DOHH2 (cell line): ENCODE measurements around the gene TGM2.

Experiments
- H3F3A ChIP-seq: fragments of 200-600 bp; sonication (generic), shearing (Covaris generic); 2 replicates; pipeline ENCODE4 v1.6.0; 2016; ENCODE audit warnings: antibody characterized with exemption, mild to moderate bottlenecking; ENCODE audit not compliant: control insufficient read depth, insufficient read depth
- H3K27ac ChIP-seq: fragments of 200-600 bp; sonication (generic); 2 replicates; pipeline ENCODE4 v1.5.1; 2014; ENCODE audit warnings: low read depth, mild to moderate bottlenecking, low read length, moderate library complexity
- H3K27me3 ChIP-seq: fragments of 200-600 bp; sonication (generic); 2 replicates; pipeline ENCODE4 v1.6.1; 2014; ENCODE audit warnings: mild to moderate bottlenecking, low read length, mixed read lengths; ENCODE audit not compliant: control insufficient read depth
- H3K36me3 ChIP-seq: fragments of 200-600 bp; sonication (generic); 2 replicates; pipeline ENCODE4 v1.6.1; 2014; ENCODE audit warnings: mild to moderate bottlenecking, low read length, moderate library complexity, mixed read lengths; ENCODE audit not compliant: control insufficient read depth
- H3K4me1 ChIP-seq: fragments of 200-600 bp; sonication (generic); 2 replicates; pipeline ENCODE4 v1.6.1; 2014; ENCODE audit warnings: mild to moderate bottlenecking, low read length, mixed read lengths; ENCODE audit not compliant: control insufficient read depth
- H3K4me2 ChIP-seq: fragments of 200-600 bp; sonication (generic); 2 replicates; pipeline ENCODE4 v1.6.0; 2014; ENCODE audit warnings: mild to moderate bottlenecking, low read length, moderate library complexity
- H3K4me3 ChIP-seq: fragments of 200-600 bp; sonication (generic); 2 replicates; pipeline ENCODE4 v1.5.1; 2014; ENCODE audit warnings: mild to moderate bottlenecking, low read length, mixed read lengths
- H3K79me2 ChIP-seq: fragments of 200-600 bp; sonication (generic); 2 replicates; pipeline ENCODE4 v1.6.1; 2014; ENCODE audit warnings: mild to moderate bottlenecking, low read length, mixed read lengths; ENCODE audit not compliant: control insufficient read depth
- H3K9me2 ChIP-seq: fragments of 200-600 bp; sonication (generic); replicated peaks from 2 replicates; pipeline ENCODE4 v1.6.1; 2014; ENCODE audit warnings: mild to moderate bottlenecking, low read length, mixed read lengths; ENCODE audit not compliant: control insufficient read depth
- H3K9me3 ChIP-seq: fragments of 200-600 bp; sonication (generic); 2 replicates; pipeline ENCODE4 v1.6.1; 2014; ENCODE audit warnings: antibody characterized with exemption, low read length, mixed read lengths; ENCODE audit not compliant: control insufficient read depth, insufficient read depth
- H4K20me1 ChIP-seq: fragments of 200-600 bp; sonication (generic); 2 replicates; pipeline ENCODE4 v1.6.0; 2014; ENCODE audit warnings: low read depth, mild to moderate bottlenecking, antibody characterized with exemption, low read length, moderate library complexity; ENCODE audit not compliant: control insufficient read depth, insufficient read depth
- EZH2phosphoT487 ChIP-seq: fragments of 200-600 bp; sonication (generic); IDR thresholded peaks from 2 replicates; pipeline ENCODE4 v1.6.1; 2017; ENCODE audit warnings: borderline replicate concordance, mild to moderate bottlenecking, antibody characterized with exemption, low read length, moderate library complexity, mixed read lengths
- TF ChIP-seq, protein P1 (sequence below): fragments of 200-600 bp; sonication (generic); IDR thresholded peaks from one replicate; pipeline ENCODE4 v1.5.1; 2014; ENCODE audit warnings: antibody characterized with exemption, mild to moderate bottlenecking, low read depth, low read length; ENCODE audit not compliant: poor library complexity, severe bottlenecking

Gene TGM2

DNA sequence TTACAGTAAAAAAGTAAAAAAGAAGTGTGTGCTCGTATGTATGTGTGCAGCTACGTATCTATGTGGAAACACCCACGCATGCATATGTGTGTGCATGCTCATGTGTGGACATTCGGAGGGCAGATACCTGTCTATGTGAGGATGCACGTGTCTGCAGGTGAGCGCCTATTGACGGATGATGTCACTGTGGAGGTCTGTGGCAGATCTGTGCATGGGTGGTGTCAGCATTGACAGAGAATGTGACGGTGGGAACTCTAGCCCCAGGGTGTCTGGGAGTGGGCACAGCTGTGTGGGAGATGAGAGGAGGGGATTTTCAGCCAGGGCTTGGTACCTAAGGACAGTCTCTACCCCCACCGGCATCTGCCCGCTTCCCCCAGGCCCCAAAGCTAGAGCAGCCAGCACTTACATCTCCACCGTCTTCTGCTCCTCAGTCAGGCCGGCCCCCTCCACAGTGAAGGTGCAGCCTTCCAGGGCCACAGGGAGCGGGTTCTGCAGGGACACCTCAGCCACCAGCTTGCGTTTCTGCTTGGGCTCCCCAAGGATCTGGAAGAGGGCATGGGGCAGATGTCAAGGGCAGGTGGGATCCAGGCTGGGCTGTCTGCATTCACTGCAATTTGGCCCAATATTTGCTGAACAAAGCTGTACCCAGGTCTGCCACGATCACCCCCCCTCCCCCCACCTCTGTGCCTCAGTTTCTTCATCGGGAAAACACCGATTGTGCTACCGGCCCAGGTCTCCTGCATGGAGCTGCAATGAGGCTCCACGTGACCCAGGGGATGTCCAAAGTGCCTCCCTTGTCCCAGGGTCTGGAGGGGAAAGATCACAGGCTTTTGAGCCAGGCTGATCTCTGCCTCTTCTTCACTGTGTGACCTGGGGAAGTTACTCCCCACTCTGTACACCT, 34.1 kb downstream of the TGM2 start:
- TF ChIP-seq, protein P1, sequence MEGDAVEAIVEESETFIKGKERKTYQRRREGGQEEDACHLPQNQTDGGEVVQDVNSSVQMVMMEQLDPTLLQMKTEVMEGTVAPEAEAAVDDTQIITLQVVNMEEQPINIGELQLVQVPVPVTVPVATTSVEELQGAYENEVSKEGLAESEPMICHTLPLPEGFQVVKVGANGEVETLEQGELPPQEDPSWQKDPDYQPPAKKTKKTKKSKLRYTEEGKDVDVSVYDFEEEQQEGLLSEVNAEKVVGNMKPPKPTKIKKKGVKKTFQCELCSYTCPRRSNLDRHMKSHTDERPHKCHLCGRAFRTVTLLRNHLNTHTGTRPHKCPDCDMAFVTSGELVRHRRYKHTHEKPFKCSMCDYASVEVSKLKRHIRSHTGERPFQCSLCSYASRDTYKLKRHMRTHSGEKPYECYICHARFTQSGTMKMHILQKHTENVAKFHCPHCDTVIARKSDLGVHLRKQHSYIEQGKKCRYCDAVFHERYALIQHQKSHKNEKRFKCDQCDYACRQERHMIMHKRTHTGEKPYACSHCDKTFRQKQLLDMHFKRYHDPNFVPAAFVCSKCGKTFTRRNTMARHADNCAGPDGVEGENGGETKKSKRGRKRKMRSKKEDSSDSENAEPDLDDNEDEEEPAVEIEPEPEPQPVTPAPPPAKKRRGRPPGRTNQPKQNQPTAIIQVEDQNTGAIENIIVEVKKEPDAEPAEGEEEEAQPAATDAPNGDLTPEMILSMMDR = no peak
- no peak for TF ChIP-seq EZH2phosphoT487
- no peaks in the 10 kb centered on the region for H3F3A ChIP-seq
- no peak overlapping the region for H3K27ac ChIP-seq

DNA sequence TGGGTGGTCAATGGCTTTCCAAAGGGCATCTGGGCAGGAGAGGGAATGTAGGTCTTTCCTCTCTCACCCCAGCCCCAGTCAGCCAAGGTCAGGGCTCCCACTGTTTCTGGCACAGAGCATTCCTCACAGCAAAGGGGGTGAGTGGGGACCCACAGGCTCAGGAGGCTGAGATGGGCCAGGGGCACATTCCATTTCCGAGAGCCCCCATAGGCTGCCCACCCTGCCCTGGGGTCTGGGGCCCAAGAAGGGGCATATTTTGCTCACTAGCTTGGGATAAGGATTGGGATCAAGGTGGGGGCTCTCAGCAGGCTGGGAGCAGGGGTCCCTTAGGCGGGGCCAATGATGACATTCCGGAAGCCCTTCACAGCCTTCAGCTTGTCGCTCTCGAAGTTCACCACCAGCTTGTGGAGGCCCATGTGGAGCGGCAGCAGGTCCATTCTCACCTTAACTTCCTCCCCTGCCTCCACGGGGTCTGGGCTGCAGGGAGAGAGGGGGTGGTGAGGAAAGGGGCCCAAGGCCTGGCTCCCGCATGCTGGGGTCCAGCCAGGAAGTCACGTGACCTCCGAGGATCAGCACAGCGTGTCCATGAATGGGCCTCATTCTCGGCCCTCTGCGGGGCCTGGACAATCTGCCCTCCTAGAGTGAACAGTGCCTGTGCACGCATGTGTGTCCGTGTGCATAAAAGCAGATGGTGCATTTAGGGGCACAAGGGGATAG, 35.0 kb downstream of the TGM2 start:
- no peaks in the 10 kb centered on the region for H3F3A ChIP-seq
- no peaks in the 10 kb centered on the region for H3K4me1 ChIP-seq

More for the DNA sequence above, 34.1 kb downstream of the TGM2 start:
- Histone ChIP-seq H3K27me3 (no peaks in the 10 kb centered on the region), H3K4me2 (no peak overlapping the region), H3K9me3 (no peaks in the 10 kb centered on the region), H3K4me3 (no peak overlapping the region), H3K36me3 (no peaks in the 10 kb centered on the region), H4K20me1 (no peaks in the 10 kb centered on the region), H3K4me1 (no peaks in the 10 kb centered on the region), H3K79me2 (no peaks in the 10 kb centered on the region), H3K9me2 (no peaks in the 10 kb centered on the region)

DNA sequence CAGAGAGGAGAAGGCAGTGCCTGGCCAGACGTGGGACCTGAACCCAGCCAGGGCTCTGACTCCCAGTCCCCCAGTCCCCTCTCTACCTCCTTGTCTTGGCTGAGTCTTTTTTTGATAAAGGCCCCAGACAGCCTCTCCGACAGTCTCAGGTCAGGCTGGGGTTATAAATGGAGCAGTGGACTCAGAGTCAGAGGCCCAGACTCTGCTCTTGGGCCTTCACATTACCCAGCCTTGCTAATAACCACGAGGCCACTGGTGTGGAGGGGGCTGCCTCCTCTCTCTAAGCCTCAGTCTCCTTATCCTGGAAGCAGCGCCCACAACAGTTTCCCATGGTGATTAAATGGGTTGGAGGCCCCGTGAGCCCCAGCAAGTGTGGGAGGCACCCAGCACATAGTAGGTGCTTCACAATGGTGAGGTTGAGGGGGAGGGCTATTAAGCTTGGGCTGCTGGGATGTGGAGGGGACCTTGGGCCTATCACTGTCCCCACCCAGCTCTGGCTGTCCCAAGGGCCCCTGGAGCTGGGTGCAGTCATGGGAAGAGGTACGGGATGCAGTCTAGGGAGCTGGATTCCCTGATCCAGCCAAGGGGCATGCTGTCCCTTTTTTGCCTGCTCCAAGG, 35.7 kb downstream of the TGM2 start:
- H3K36me3 ChIP-seq = no peaks in the 10 kb centered on the region
- no peak overlapping the region for H3K4me2 ChIP-seq
- no peaks in the 10 kb centered on the region for H4K20me1 ChIP-seq
- H3K9me3 ChIP-seq = no peaks in the 10 kb centered on the region
- H3K79me2 ChIP-seq = no peaks in the 10 kb centered on the region
- H3K27me3 ChIP-seq = no peaks in the 10 kb centered on the region
- no peaks in the 10 kb centered on the region for H3F3A ChIP-seq
- no peak overlapping the region for H3K4me3 ChIP-seq
- no peak for TF ChIP-seq EZH2phosphoT487
- TF ChIP-seq, protein P1 = no peak
- H3K9me2 ChIP-seq = no peaks in the 10 kb centered on the region
- H3K4me1 ChIP-seq = no peaks in the 10 kb centered on the region
- H3K27ac ChIP-seq = no peak overlapping the region

More for the DNA sequence above, 35.0 kb downstream of the TGM2 start:
- Histone ChIP-seq H3K4me3 (no peak overlapping the region), H3K27ac (no peak overlapping the region), H3K9me3 (no peaks in the 10 kb centered on the region), H3K4me2 (no peak overlapping the region), H4K20me1 (no peaks in the 10 kb centered on the region), H3K79me2 (no peaks in the 10 kb centered on the region), H3K36me3 (no peaks in the 10 kb centered on the region), H3K27me3 (no peaks in the 10 kb centered on the region), H3K9me2 (no peaks in the 10 kb centered on the region)
- TF ChIP-seq, protein P1 = no peak
- TF ChIP-seq EZH2phosphoT487 = no peak
